IMR-90 (cell line): ENCODE data around the gene RPL35. TPM values are rescaled to one million over a fixed set of nuclear protein-coding genes. Genes with fewer than 3 reads are reported as not detected.

ENCODE experiments used
- ATAC-seq: fragments of 200-7000 bp; cut with Tn5 transposase; 2 replicates; pipeline ENCODE4 v1.9.1; 2020; ENCODE audit warnings: low read depth, mild to moderate bottlenecking, moderate library complexity
- BruUV-seq: library from RNA; stranded (reverse); fragments of 400-500 nt; replicated peaks from 2 replicates; lab custom pipeline; 2021; lab: Mats Ljungman, UMichigan
- CTCF ChIA-PET: fragments of 300-600 bp; formaldehyde crosslinking; extraction: SDS; loops from one replicate; lab custom pipeline; 2021; ENCODE audit warnings: antibody characterized with exemption; lab: Yijun Ruan, JAX
- POLR2A ChIA-PET: fragments of 300-600 bp; sonication (Branson Sonifier 250); formaldehyde crosslinking; loops from one replicate; lab custom pipeline; 2022; ENCODE audit warnings: antibody characterized with exemption; ENCODE audit not compliant: unreplicated experiment; lab: Charles Lee
- DNase-seq: peaks from one replicate; pipeline ENCODE4 v3.0.0; 2013
- H2AFZ ChIP-seq: replicated peaks from 2 replicates; pipeline ENCODE3; 2013; ENCODE audit warnings: low read length, mild to moderate bottlenecking; ENCODE audit not compliant: poor library complexity
- H2AK5ac ChIP-seq: 2 replicates; pipeline ENCODE4 v1.6.1; 2013; ENCODE audit warnings: low read depth, low read length, inconsistent platforms
- H2AK9ac ChIP-seq: replicated peaks from 2 replicates; pipeline ENCODE3; 2013; ENCODE audit warnings: mild to moderate bottlenecking, low read depth, low read length, moderate library complexity; ENCODE audit not compliant: poor library complexity
- H2BK120ac ChIP-seq: 2 replicates; pipeline ENCODE4 v1.6.1; 2013; ENCODE audit warnings: low read depth, low read length, inconsistent platforms
- H2BK15ac ChIP-seq: 3 replicates; pipeline ENCODE4 v1.6.1; 2013; ENCODE audit warnings: low read depth, low read length, inconsistent platforms
- H2BK20ac ChIP-seq: 2 replicates; pipeline ENCODE4 v1.6.1; 2013; ENCODE audit warnings: low read depth, mild to moderate bottlenecking, inconsistent platforms, low read length, moderate library complexity
- H2BK5ac ChIP-seq: 2 replicates; pipeline ENCODE4 v1.6.1; 2013; ENCODE audit warnings: mild to moderate bottlenecking, low read depth, low read length, inconsistent platforms; ENCODE audit not compliant: poor library complexity, severe bottlenecking
- H3K14ac ChIP-seq: replicated peaks from 2 replicates; pipeline ENCODE4 v1.6.1; 2013; ENCODE audit warnings: low read depth, low read length, inconsistent platforms
- H3K18ac ChIP-seq: 2 replicates; pipeline ENCODE4 v1.6.1; 2013; ENCODE audit warnings: low read depth, low read length, control low read depth
- H3K23ac ChIP-seq: 2 replicates; pipeline ENCODE4 v1.6.1; 2013; ENCODE audit warnings: low read depth, low read length, inconsistent platforms
- H3K27ac ChIP-seq: 2 replicates; pipeline ENCODE4 v1.5.1; 2013; ENCODE audit warnings: mild to moderate bottlenecking, control low read depth, low read length; ENCODE audit not compliant: insufficient read depth
- H3K27me3 ChIP-seq: 2 replicates; pipeline ENCODE4 v1.6.1; 2013; ENCODE audit warnings: low read length; ENCODE audit not compliant: control insufficient read depth, insufficient read depth
- H3K36me3 ChIP-seq: 2 replicates; pipeline ENCODE4 v1.6.1; 2013; ENCODE audit warnings: low read length, mixed read lengths; ENCODE audit not compliant: control insufficient read depth, insufficient read depth
- H3K4ac ChIP-seq: 2 replicates; pipeline ENCODE4 v1.6.1; 2013; ENCODE audit warnings: low read depth, low read length, inconsistent platforms
- H3K4me1 ChIP-seq: 2 replicates; pipeline ENCODE4 v1.6.1; 2013; ENCODE audit warnings: low read length, mixed read lengths; ENCODE audit not compliant: control insufficient read depth, insufficient read depth
- H3K4me2 ChIP-seq: 2 replicates; pipeline ENCODE4 v1.6.1; 2013; ENCODE audit warnings: low read depth, mild to moderate bottlenecking, control low read depth, low read length, moderate library complexity
- H3K4me3 ChIP-seq: 2 replicates; pipeline ENCODE4 v1.5.1; 2013; ENCODE audit warnings: low read depth, mild to moderate bottlenecking, control low read depth, low read length, moderate library complexity; ENCODE audit not compliant: insufficient read depth
- H3K56ac ChIP-seq: 2 replicates; pipeline ENCODE4 v1.6.1; 2013; ENCODE audit warnings: low read length, inconsistent platforms; ENCODE audit not compliant: insufficient read depth; ENCODE audit errors: extremely low read depth
- H3K79me1 ChIP-seq, 2 experiments: 2 replicates each; pipeline ENCODE4 v1.6.1; 2013; ENCODE audit warnings: low read length in 2 of 2, inconsistent platforms in 1 of 2, low read depth in 1 of 2
- H3K9ac ChIP-seq: 2 replicates; pipeline ENCODE4 v1.6.1; 2013; ENCODE audit warnings: low read depth, low read length, control low read depth
- H3K9me1 ChIP-seq: 2 replicates; pipeline ENCODE4 v1.6.1; 2013; ENCODE audit warnings: low read length, inconsistent platforms; ENCODE audit not compliant: insufficient read depth
- H3K9me3 ChIP-seq: 2 replicates; pipeline ENCODE4 v1.6.1; 2013; ENCODE audit warnings: low read length; ENCODE audit not compliant: control insufficient read depth, insufficient read depth
- H4K20me1 ChIP-seq: 2 replicates; pipeline ENCODE4 v1.6.1; 2013; ENCODE audit warnings: low read length, inconsistent platforms; ENCODE audit not compliant: insufficient read depth
- H4K5ac ChIP-seq: 2 replicates; pipeline ENCODE4 v1.6.1; 2013; ENCODE audit warnings: mild to moderate bottlenecking, low read depth, low read length, control low read depth
- H4K8ac ChIP-seq, 2 experiments: 2 replicates each; pipeline ENCODE4 v1.6.1; 2013; ENCODE audit warnings: low read depth in 2 of 2, low read length in 2 of 2, control low read depth in 1 of 2, inconsistent platforms in 1 of 2
- H4K91ac ChIP-seq: 2 replicates; pipeline ENCODE4 v1.6.1; 2013; ENCODE audit warnings: low read depth, low read length, inconsistent platforms; ENCODE audit not compliant: insufficient read depth
- CEBPB ChIP-seq: IDR thresholded peaks from 2 replicates; pipeline ENCODE4 v1.6.1; 2012; ENCODE audit warnings: low read depth, low read length, improper control_type of control experiment
- CHD1 ChIP-seq: IDR thresholded peaks from 2 replicates; pipeline ENCODE4 v1.6.1; 2012; ENCODE audit warnings: low read depth, low read length, improper control_type of control experiment
- CTCF ChIP-seq: conservative IDR thresholded peaks from 2 replicates; pipeline ENCODE4 v1.5.1; 2012; ENCODE audit warnings: mild to moderate bottlenecking, low read depth, low read length, improper control_type of control experiment
- FOS ChIP-seq: fragments of 150-350 bp; IDR thresholded peaks from 2 replicates; pipeline ENCODE4 v1.6.1; 2016; ENCODE audit warnings: low read depth, low read length
- MAFK ChIP-seq: IDR thresholded peaks from 2 replicates; pipeline ENCODE4 v1.6.1; 2012; ENCODE audit warnings: low read depth, low read length, improper control_type of control experiment
- MAZ ChIP-seq: IDR thresholded peaks from 2 replicates; pipeline ENCODE4 v1.6.1; 2012; ENCODE audit warnings: low read depth, mild to moderate bottlenecking, low read length, improper control_type of control experiment, moderate library complexity, borderline replicate concordance
- MXI1 ChIP-seq: IDR thresholded peaks from 2 replicates; pipeline ENCODE4 v1.6.1; 2012; ENCODE audit warnings: low read depth, mild to moderate bottlenecking, low read length, moderate library complexity, borderline replicate concordance
- POLR2A ChIP-seq: IDR thresholded peaks from 2 replicates; pipeline ENCODE4 v1.6.1; 2012; ENCODE audit warnings: mild to moderate bottlenecking, low read depth, low read length
- RAD21 ChIP-seq: IDR thresholded peaks from 2 replicates; pipeline ENCODE4 v1.6.1; 2012; ENCODE audit warnings: low read length, improper control_type of control experiment
- SMC3 ChIP-seq: fragments of 150-350 bp; IDR thresholded peaks from 2 replicates; pipeline ENCODE4 v1.6.1; 2016; ENCODE audit warnings: low read depth, mild to moderate bottlenecking, antibody characterized with exemption, low read length, moderate library complexity
- USF2 ChIP-seq: fragments of 150-350 bp; IDR thresholded peaks from 2 replicates; pipeline ENCODE4 v1.6.1; 2017; ENCODE audit warnings: mild to moderate bottlenecking, antibody characterized with exemption, low read length, low read depth
- WGBS, 2 experiments: methylation state at CpG; one replicate each; pipeline versions ENCODE4 v1.1.5 to v1.1.7; 2013; ENCODE audit warnings: missing lambda C conversion rate in 2 of 2; ENCODE audit not compliant: insufficient read length in 1 of 2; ENCODE audit errors: extremely low coverage in 2 of 2; 5-methylcytosine and 5-hydroxymethylcytosine counted together
- dilution Hi-C: fragments of 300-500 bp; cut with HindIII; formaldehyde crosslinking; loops from one replicate; pipeline ENCODE4 v1.14.3; 2018; ENCODE audit warnings: low sequenced_read_pairs; ENCODE audit not compliant: unreplicated experiment
- in situ Hi-C: fragments of 300-500 bp; cut with MboI; formaldehyde crosslinking; loops from 3 replicates; pipeline ENCODE4 v1.14.3; 2019; ENCODE audit warnings: low sequenced_read_pairs, inconsistent platforms, mixed read lengths
- intact Hi-C: fragments of 100-400 bp; cut with micrococcal nuclease; formaldehyde crosslinking; loops from 2 replicates; pipeline ENCODE4 v1.10.0; 2022
- polyA plus RNA-seq, 3 experiments: library from polyadenylated mRNA; depleted of rRNA; stranded (reverse); fragments of >200 nt; gene quantifications; 2 replicates each; pipeline ENCODE4 v1.2.3, GENCODE V29; 2012; ENCODE audit warnings: low replicate concordance in 1 of 3
- total RNA-seq: library from RNA; depleted of rRNA; stranded (reverse); fragments of >200 nt; gene quantifications from 2 replicates; pipeline ENCODE4 v1.2.3, GENCODE V29; 2012

RPL35 gene
- total and polyA plus RNA-seq, 2 of the 4 experiments (the other 2 are of a cell fraction) = 881 to 1,650 TPM

- no peak overlapping the region for H3K4me2 ChIP-seq
- H2BK120ac ChIP-seq = no peak overlapping the region
- H2AFZ ChIP-seq = no peak overlapping the region
- no peak overlapping the region for H4K8ac ChIP-seq
- POLR2A ChIA-PET = no interaction called here
- peaks cover under 1 to 2% of the 10 kb centered on the region in 2 experiments; a peak in 3 of 4 replicates for H3K79me1 ChIP-seq
- H3K4ac ChIP-seq = no peak overlapping the region
- no peak overlapping the region for H3K56ac ChIP-seq
- BruUV-seq = no TSS peak
- peaks cover 7% of the 10 kb centered on the region for H4K20me1 ChIP-seq
- no peaks in the 10 kb centered on the region for H3K27me3 ChIP-seq
- H3K9ac ChIP-seq = no peak overlapping the region
- H3K9me3 ChIP-seq = no peaks in the 10 kb centered on the region
- H2BK5ac ChIP-seq = no peak overlapping the region
- in situ Hi-C loops = no loop called here
- no peak overlapping the region for H4K5ac ChIP-seq
- ATAC-seq (no peak), DNase-seq (no peak)
- H3K36me3 ChIP-seq = peaks cover 58% of the 10 kb centered on the region
- no peak overlapping the region for H3K27ac ChIP-seq
- no peak overlapping the region for H2AK5ac ChIP-seq
- H2BK15ac ChIP-seq = no peak overlapping the region
- H2AK9ac ChIP-seq = no peak overlapping the region
- H2BK20ac ChIP-seq = no peak overlapping the region
- H3K4me3 ChIP-seq = no peak overlapping the region
- CTCF ChIA-PET = no interaction called here
- intact Hi-C loops = no loop called here
- H3K18ac ChIP-seq = no peak overlapping the region
- dilution Hi-C loops = no loop called here
- peaks cover 3% of the 10 kb centered on the region; the same call in 1 of the 2 replicates for H3K9me1 ChIP-seq
- H4K91ac ChIP-seq = no peak overlapping the region
- peaks cover 2% of the 10 kb centered on the region; the same call in 1 of the 2 replicates for H3K4me1 ChIP-seq
- H3K14ac ChIP-seq = no peak overlapping the region
- WGBS, 2 experiments = 66% methylated on average over 8 of the region's 13 CpGs; no CpG with 5 or more reads in 1 of the 2 experiments
- TF ChIP-seq SMC3 = no peak
- no peak for TF ChIP-seq FOS
- no peak for TF ChIP-seq MAFK
- no peak for TF ChIP-seq POLR2A
- TF ChIP-seq USF2 = no peak
- no peak for TF ChIP-seq MAZ
- TF ChIP-seq MXI1 = no peak
- no peak for TF ChIP-seq RAD21
- no peak for TF ChIP-seq CEBPB
- TF ChIP-seq CTCF = no peak
- TF ChIP-seq CHD1 = no peak
- H3K23ac ChIP-seq = no peak overlapping the region
These were observed 20.5 kb upstream of the RPL35 start for GRCh38 chr9:124882231-124882630.
